Measurements from ENCODE around the gene FRG2.

GRCh38 chr4:189988877-189989431 is 38.1 kb downstream of the FRG2 start:
- TF ChIP-seq CTCF (IDR thresholded peaks at IDR 0.05) (no peak), POLR2AphosphoS5 (IDR thresholded peaks at IDR 0.05) (no peak)
